ENCODE data around the gene TANGO2.

Gene TANGO2

GRCh38 chr22:19998991-19999820 is 21.7 kb upstream of the TANGO2 start:
- Histone ChIP-seq H3K36me3 (ENCODE audit: control insufficient read depth in 1 of 2, insufficient read depth in 2 of 2, low read length in 2 of 2) (no peaks in the 10 kb centered on the region), H3K9me3 (ENCODE audit: control insufficient read depth in 1 of 2, low read length in 2 of 2) (peaks cover 0 to 8% of the 10 kb centered on the region in 2 donors), H3K27me3 (ENCODE audit: low read depth, low read length) (no peaks in the 10 kb centered on the region), H3K4me3 (ENCODE audit: low read depth in 1 of 2, low read length in 2 of 2) (no peak overlapping the region), H3K27ac (ENCODE audit: low read length) (no peak overlapping the region), H3K4me1 (ENCODE audit: control insufficient read depth in 1 of 2, insufficient read depth in 2 of 2, low read length in 2 of 2) (peaks cover 0 to 23% of the 10 kb centered on the region in 2 donors)

DNA sequence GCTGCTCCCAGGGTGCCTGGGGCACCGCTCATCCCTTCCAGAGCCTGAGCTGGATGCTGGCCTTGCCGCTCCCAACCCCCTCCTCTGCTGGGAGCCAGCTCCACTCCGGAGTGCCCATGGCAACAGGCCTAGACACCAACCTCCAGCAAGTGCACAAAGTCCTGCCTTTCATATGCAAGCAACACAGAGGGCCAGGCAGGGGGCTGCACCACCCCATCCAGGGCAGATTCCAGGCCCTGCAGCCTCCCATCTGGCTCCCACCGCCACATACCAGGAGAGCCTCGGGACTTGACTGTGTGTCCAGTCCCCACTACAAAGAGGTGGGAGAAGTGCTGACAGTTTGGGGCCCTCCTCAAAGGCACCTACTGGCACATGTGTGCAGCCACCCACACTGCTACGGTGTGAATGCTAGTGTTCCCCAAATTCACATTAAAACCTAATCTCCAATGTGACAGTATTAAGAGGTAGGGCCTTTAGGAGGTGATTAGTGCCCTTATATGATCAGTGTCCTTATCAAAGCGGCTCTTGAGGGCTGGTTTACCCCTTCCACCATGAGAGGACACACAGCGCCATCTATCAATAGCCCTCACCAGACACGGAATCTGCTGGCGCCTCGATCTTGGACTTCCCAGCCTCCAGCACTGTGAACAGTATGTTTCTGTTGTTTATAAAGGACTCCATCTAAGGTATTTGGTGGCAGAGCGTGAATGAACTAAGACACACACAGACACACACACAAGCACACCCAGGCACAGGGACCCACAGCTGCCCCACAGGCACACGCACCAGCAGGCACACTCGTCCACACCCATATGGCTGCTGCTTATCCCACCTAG is 20.4 kb upstream of the TANGO2 start:
- Histone ChIP-seq H3K4me1 (ENCODE audit: control insufficient read depth in 1 of 2, insufficient read depth in 2 of 2, low read length in 2 of 2) (peaks cover 0 to 23% of the 10 kb centered on the region in 2 donors), H3K36me3 (ENCODE audit: control insufficient read depth in 1 of 2, insufficient read depth in 2 of 2, low read length in 2 of 2) (no peaks in the 10 kb centered on the region), H3K9me3 (ENCODE audit: control insufficient read depth in 1 of 2, low read length in 2 of 2) (peaks cover 0 to 8% of the 10 kb centered on the region in 2 donors), H3K27me3 (ENCODE audit: low read depth, low read length) (no peaks in the 10 kb centered on the region), H3K27ac (ENCODE audit: low read length) (no peak overlapping the region), H3K4me3 (ENCODE audit: low read depth in 1 of 2, low read length in 2 of 2) (no peak overlapping the region)

GRCh38 chr22:20001082-20001638 is 19.8 kb upstream of the TANGO2 start:
- Histone ChIP-seq H3K36me3 (ENCODE audit: control insufficient read depth in 1 of 2, insufficient read depth in 2 of 2, low read length in 2 of 2) (no peaks in the 10 kb centered on the region), H3K4me1 (ENCODE audit: control insufficient read depth in 1 of 2, insufficient read depth in 2 of 2, low read length in 2 of 2) (peaks cover 0 to 23% of the 10 kb centered on the region in 2 donors), H3K4me3 (ENCODE audit: low read depth in 1 of 2, low read length in 2 of 2) (no peak overlapping the region), H3K27me3 (ENCODE audit: low read depth, low read length) (no peaks in the 10 kb centered on the region), H3K27ac (ENCODE audit: low read length) (no peak overlapping the region), H3K9me3 (ENCODE audit: control insufficient read depth in 1 of 2, low read length in 2 of 2) (peaks cover 0 to 8% of the 10 kb centered on the region in 2 donors)

- Histone ChIP-seq H3K27ac (ENCODE audit: low read length) (no peak overlapping the region), H3K27me3 (ENCODE audit: low read depth, low read length) (no peaks in the 10 kb centered on the region), H3K9me3 (ENCODE audit: control insufficient read depth in 1 of 2, low read length in 2 of 2) (peaks cover 0 to 8% of the 10 kb centered on the region in 2 donors), H3K4me1 (ENCODE audit: control insufficient read depth in 1 of 2, insufficient read depth in 2 of 2, low read length in 2 of 2) (peaks cover 0 to 23% of the 10 kb centered on the region in 2 donors), H3K4me3 (ENCODE audit: low read depth in 1 of 2, low read length in 2 of 2) (no peak overlapping the region), H3K36me3 (ENCODE audit: control insufficient read depth in 1 of 2, insufficient read depth in 2 of 2, low read length in 2 of 2) (no peaks in the 10 kb centered on the region)
These were observed 18.8 kb upstream of the TANGO2 start for GRCh38 chr22:20002128-20002527.

GRCh38 chr22:20002636-20003035 is 18.3 kb upstream of the TANGO2 start:
- Histone ChIP-seq H3K27ac (ENCODE audit: low read length) (no peak overlapping the region), H3K4me3 (ENCODE audit: low read depth in 1 of 2, low read length in 2 of 2) (no peak overlapping the region)

GRCh38 chr22:20003304-20003703 is 17.6 kb upstream of the TANGO2 start:
- Histone ChIP-seq H3K27me3 (ENCODE audit: low read depth, low read length) (no peaks in the 10 kb centered on the region), H3K27ac (ENCODE audit: low read length) (no peak overlapping the region), H3K9me3 (ENCODE audit: control insufficient read depth in 1 of 2, low read length in 2 of 2) (peaks cover 0 to 8% of the 10 kb centered on the region in 2 donors), H3K4me1 (ENCODE audit: control insufficient read depth in 1 of 2, insufficient read depth in 2 of 2, low read length in 2 of 2) (peaks cover 0 to 23% of the 10 kb centered on the region in 2 donors), H3K36me3 (ENCODE audit: control insufficient read depth in 1 of 2, insufficient read depth in 2 of 2, low read length in 2 of 2) (no peaks in the 10 kb centered on the region), H3K4me3 (ENCODE audit: low read depth in 1 of 2, low read length in 2 of 2) (no peak overlapping the region)

More at GRCh38 chr22:20002636-20003035, 18.3 kb upstream of the TANGO2 start:
- no peaks in the 10 kb centered on the region for H3K36me3 ChIP-seq (ENCODE audit: control insufficient read depth in 1 of 2, insufficient read depth in 2 of 2, low read length in 2 of 2)
- peaks cover 0 to 23% of the 10 kb centered on the region in 2 donors for H3K4me1 ChIP-seq (ENCODE audit: control insufficient read depth in 1 of 2, insufficient read depth in 2 of 2, low read length in 2 of 2)
- H3K9me3 ChIP-seq (ENCODE audit: control insufficient read depth in 1 of 2, low read length in 2 of 2), result peaks cover 0 to 8% of the 10 kb centered on the region in 2 donors
- H3K27me3 ChIP-seq (ENCODE audit: low read depth, low read length), result no peaks in the 10 kb centered on the region

- peaks cover 0 to 14% of the 10 kb centered on the region in 2 donors for H3K4me1 ChIP-seq (ENCODE audit: control insufficient read depth in 1 of 2, insufficient read depth in 2 of 2, low read length in 2 of 2)
- H3K4me3 ChIP-seq (ENCODE audit: low read depth in 1 of 2, low read length in 2 of 2), result no peak overlapping the region
- H3K27ac ChIP-seq (ENCODE audit: low read length), result no peak overlapping the region
- H3K9me3 ChIP-seq (ENCODE audit: control insufficient read depth in 1 of 2, low read length in 2 of 2), result peaks cover 0 to 8% of the 10 kb centered on the region in 2 donors
- no peaks in the 10 kb centered on the region for H3K36me3 ChIP-seq (ENCODE audit: control insufficient read depth in 1 of 2, insufficient read depth in 2 of 2, low read length in 2 of 2)
- H3K27me3 ChIP-seq (ENCODE audit: low read depth, low read length), result no peaks in the 10 kb centered on the region
These were observed 16.4 kb upstream of the TANGO2 start for GRCh38 chr22:20004464-20004863.

GRCh38 chr22:20008221-20008995 is 12.5 kb upstream of the TANGO2 start:
- Histone ChIP-seq H3K27ac (ENCODE audit: low read length) (no peak overlapping the region), H3K27me3 (ENCODE audit: low read depth, low read length) (no peaks in the 10 kb centered on the region), H3K4me1 (ENCODE audit: control insufficient read depth in 1 of 2, insufficient read depth in 2 of 2, low read length in 2 of 2) (peaks cover 3 to 6% of the 10 kb centered on the region in 2 donors), H3K4me3 (ENCODE audit: low read depth in 1 of 2, low read length in 2 of 2) (no peak overlapping the region), H3K9me3 (ENCODE audit: control insufficient read depth in 1 of 2, low read length in 2 of 2) (peaks cover 0 to 3% of the 10 kb centered on the region in 2 donors), H3K36me3 (ENCODE audit: control insufficient read depth in 1 of 2, insufficient read depth in 2 of 2, low read length in 2 of 2) (no peaks in the 10 kb centered on the region)

- Histone ChIP-seq H3K4me1 (ENCODE audit: control insufficient read depth in 1 of 2, insufficient read depth in 2 of 2, low read length in 2 of 2) (peaks cover 3 to 6% of the 10 kb centered on the region in 2 donors), H3K27ac (ENCODE audit: low read length) (no peak overlapping the region), H3K4me3 (ENCODE audit: low read depth in 1 of 2, low read length in 2 of 2) (no peak overlapping the region), H3K27me3 (ENCODE audit: low read depth, low read length) (no peaks in the 10 kb centered on the region), H3K9me3 (ENCODE audit: control insufficient read depth in 1 of 2, low read length in 2 of 2) (no peaks in the 10 kb centered on the region), H3K36me3 (ENCODE audit: control insufficient read depth in 1 of 2, insufficient read depth in 2 of 2, low read length in 2 of 2) (no peaks in the 10 kb centered on the region)
These were observed 11.9 kb upstream of the TANGO2 start for GRCh38 chr22:20009018-20009491.

DNA sequence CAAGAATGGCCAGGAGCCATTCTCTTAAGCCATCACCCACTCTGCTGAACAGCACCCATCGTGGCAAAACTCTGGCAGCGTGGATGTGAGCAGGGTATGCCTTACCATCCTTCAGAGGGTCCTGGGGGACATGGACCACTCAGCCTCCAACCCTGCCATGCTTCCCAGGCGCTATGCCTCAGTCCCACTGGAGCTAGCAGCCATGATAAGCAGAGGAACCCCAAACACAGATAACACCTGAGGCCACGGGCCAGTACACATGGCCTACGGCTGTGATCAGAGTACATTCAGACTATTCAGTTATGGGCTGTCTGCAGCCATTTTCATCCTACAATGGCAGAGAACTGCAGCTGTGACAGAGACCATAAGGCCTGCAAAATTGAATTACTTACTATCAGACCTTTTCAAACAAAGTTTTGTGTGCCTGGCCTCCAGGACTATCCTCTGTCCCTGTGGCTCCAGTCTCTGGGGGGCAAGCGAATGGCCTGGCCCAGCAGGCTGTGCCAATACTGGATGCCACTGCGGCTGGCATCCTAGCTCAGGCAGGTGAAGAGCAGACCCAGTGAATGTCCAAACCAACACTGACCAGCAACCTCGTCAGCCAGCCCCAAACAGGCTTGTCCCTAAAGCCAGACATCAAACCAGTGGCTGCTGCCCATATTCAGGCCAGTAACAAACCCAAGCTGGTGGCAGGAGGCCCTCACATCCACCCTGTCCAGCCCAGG is 11.2 kb upstream of the TANGO2 start:
- no peaks in the 10 kb centered on the region for H3K27me3 ChIP-seq (ENCODE audit: low read depth, low read length)
- no peaks in the 10 kb centered on the region for H3K36me3 ChIP-seq (ENCODE audit: control insufficient read depth in 1 of 2, insufficient read depth in 2 of 2, low read length in 2 of 2)
- H3K27ac ChIP-seq (ENCODE audit: low read length), result no peak overlapping the region
- no peak overlapping the region for H3K4me3 ChIP-seq (ENCODE audit: low read depth in 1 of 2, low read length in 2 of 2)
- H3K4me1 ChIP-seq (ENCODE audit: control insufficient read depth in 1 of 2, insufficient read depth in 2 of 2, low read length in 2 of 2), result peaks cover 3 to 6% of the 10 kb centered on the region in 2 donors
- no peaks in the 10 kb centered on the region for H3K9me3 ChIP-seq (ENCODE audit: control insufficient read depth in 1 of 2, low read length in 2 of 2)

All from muscle layer of duodenum (tissue), 2 donors.